Glomerular visceral epithelial cell (primary cell): ENCODE results near the gene HSD17B3.
A peak's percentile ranks its signal among the peaks of the same experiment; 100 is the strongest.
"Not testable (repeated sequence)": the region's sequence is repeated elsewhere in the genome, so short reads cannot be mapped to it uniquely, and the experiment has no call there.

Experiments
- DNase-seq: peaks from one replicate; pipeline ENCODE4 v3.0.0-alpha.2; 2016; ENCODE audit errors: extremely low spot score

Gene HSD17B3

GRCh38 chr9:96306958-96307357 is 5.0 kb upstream of the HSD17B3 start:
- not testable (repeated sequence) for DNase-seq

DNA sequence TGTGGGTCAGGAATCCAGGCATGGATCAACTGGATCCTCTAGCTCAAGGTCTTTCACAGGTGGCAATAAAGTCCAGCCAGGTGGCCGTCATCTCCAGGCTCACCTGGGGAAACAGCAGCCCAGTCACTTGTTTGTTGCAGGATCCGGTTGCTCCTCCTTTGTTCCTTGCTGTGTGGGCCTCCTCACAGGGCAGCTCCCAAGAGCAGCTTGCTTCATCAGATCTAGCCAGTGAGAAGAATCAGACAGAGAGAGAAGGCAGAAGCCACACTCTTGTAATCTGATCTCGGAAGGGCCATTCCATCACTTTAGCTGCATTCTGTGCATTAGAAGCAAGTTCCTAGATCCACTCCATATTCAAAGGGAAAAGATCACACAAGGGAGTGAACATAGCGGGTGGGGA is 3.2 kb upstream of the HSD17B3 start:
- DNase-seq, result no peak

GRCh38 chr9:96304230-96304629 is 2.3 kb upstream of the HSD17B3 start:
- no peak for DNase-seq

DNA sequence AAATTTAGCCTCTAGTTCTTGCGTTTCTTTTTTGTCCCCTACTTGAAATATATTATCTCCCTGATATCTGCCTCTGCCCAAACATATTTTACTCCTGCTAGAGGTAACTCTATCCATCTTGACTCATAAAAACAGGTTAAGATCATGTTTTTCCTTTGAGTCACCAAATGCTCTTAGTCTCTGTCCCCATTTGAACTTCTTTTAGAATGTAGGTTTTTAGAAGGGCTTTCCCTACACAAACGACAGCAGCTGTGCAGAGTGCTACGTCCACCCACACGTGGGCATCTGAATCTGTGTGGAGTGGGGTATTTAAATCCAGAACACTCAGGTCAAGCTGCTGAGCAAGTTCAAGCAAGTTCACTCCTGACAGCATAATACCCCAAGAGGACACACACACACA is 2.2 kb downstream of the HSD17B3 start:
- DNase-seq, result peak; percentile 18

DNA sequence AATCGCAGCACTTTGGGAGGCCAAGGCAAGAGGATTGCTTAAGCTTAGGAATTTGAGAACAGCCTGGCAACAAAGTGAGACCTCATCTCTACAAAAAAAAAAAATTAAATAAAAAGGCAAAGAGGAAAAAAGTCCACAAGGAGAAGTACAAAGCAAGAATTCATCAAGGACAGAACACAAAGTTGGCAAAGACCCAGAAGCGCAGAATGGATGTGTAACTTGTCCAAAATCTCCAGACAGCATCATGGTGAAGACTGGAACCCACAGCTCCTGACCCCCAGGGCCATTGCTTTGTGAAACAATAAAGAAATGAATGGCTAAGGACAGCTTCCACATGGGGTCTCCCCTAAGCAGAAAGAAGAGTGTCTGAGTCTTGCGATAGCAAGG is 7.8 kb downstream of the HSD17B3 start:
- DNase-seq, result no peak

DNA sequence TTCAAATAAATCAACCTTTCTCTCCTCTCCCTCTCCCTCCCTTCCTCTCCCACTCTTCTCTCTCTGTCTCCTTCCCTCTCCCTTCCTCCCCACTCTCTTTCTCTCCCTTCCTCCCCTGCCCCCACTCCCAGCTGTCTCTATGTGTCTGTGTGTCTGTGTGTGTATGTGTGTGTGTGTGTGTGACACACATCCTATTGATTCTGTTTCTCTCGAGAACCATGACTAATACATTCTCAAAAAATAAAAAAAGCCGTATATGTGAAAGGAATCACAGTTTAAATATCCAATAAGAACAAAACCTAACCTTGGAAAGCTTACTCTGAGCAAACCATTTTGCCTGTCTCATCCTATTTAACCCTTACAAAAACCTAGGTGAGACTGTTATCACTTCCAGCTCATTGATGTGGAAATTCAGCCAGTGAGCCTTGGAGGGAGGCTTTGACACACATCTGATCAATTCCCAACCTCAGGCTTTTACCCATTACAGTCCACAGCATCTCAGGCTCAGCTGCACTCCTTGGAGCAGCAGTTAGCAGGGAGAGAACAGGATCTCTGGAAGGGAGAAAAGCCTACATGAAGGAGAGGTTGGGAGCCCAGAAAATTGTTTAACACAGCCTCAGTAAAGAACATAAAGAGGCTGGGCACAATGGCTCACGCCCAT is 8.3 kb downstream of the HSD17B3 start:
- DNase-seq, result no peak

DNA sequence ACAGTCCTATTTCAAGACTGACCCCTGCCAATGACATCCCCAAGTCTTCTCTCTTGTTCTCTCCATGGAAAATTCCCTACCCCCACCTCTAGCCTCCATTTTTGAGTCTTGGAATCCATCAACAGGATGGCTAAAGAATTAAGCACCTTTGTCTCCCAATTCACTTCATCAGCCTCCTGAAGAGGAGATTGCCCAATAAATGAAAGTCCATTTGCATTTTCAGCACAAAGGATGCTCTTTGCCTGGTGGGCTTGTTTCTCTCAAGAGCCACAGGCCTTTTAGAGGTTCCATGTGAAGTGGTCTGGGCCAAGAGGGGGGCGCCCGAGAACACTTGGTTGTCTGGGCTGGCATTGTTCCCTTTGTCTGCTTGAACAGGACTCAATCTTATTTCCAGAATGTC is 12.6 kb downstream of the HSD17B3 start:
- DNase-seq, result no peak

DNA sequence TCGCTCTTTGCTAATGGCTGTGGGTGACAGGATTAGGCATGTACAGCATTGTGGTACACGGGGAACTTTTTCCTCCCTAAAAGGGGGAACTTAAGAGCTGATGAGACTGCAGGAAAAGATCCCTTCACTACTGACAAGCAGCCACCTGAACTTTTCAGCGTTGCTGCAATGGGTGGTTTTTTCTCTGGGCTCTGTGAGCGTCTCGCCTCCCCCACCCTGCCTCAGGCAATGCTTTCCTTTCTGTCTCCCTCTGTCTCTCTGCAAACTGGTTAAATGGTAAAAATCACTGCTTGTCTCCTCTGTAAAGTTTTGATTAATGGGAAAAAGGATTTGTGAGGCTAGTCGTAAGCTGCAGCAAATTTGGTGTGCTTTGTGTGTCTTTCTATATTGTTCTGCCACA is 20.3 kb downstream of the HSD17B3 start:
- DNase-seq, result no peak

DNA sequence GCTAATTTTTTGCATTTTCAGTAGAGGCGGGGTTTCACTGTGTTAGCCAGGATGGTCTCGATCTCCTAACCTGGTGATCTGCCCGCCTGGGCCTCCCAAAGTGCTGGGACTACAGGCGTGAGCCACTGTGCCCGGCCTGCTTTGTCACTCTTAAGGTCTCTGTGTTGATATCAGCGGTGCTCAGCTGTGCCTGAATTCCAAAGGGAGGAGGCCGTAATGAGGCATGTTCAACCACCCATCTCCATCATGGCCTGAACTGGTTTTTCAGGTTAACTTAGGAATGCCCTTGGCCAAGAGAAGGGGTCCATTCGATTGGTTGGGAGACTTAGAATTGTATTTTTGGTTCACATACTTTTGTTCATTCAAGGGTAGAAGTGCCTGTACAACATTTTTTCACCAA is 22.0 kb downstream of the HSD17B3 start:
- no peak for DNase-seq

DNA sequence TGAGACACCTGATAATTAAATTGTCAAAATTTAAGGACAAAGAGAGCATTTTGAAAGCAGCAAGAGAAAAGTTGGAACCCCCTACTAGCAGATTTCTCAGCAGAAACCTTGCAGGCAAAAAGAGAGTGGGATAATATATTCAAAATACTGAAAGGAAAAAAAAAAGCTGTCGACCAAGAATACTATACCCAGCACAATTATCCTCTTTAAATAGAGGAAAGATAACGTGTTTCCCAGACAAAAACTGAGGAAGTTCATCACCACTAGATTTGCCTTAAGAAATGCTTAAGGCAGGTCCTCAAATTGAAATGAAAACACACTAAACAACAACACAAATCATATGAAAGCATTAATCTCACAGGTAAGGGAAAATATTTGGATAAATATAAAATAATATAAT is 27.0 kb downstream of the HSD17B3 start:
- DNase-seq, result no peak

GRCh38 chr9:96270236-96270744 is 31.7 kb downstream of the HSD17B3 start:
- no peak for DNase-seq

DNA sequence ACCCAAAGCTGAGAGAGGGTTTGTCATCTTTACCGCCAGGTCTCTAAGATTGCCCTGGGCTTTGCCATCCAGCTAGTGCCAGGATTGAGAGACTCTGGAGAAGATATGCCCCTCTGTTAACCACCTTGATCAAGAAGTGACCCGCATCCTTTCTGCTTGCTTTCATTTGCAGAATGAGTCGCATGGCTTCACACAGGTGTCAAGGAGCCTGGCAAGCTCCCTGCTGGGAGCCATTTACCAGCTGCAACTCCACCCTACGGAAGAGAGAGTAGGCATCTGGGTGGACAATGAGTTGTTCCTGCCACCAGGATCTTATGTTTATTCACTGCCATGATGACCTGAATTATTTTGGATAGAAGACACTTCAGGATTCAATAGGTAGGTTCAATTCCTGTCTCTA is 43.0 kb downstream of the HSD17B3 start:
- no peak for DNase-seq

DNA sequence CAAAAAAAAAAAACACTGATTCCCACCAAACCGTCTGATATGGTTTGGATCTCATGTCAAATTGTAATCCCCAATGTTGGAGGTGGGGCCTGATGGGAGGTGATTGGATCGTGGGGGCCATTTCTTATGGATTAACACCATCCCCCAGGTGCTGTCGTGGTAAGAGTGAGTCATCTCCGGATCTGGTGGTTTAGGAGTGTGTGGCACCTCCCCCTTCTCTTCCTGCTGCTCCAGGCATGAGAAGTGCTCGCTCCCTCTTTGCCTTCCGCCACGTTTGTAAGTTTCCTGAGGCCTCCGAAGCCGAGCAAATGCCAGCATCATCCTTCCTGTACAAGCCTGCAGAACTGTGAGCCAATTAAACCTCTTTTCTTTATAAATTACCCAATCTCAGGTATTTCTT is 45.2 kb downstream of the HSD17B3 start:
- peak; percentile 23 for DNase-seq

DNA sequence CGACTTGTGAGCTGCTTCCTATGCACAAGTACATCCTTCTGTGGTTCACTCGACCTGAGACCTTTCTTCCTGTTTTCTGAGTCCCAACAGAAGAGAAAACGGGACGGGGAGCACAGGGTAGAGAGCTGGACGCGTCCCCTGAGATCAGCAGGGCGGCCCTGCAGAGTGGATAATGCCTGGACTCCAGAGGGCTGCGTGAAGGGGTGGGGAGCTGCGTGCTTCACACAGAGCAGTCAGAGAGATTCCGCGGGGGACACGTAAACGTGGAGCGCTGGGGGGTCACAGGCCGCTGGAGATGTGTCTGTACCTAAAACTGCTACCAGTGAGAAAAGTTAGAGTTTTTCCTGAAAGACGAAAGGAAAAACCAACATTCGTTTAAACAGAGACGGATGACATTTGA is 46.3 kb downstream of the HSD17B3 start:
- DNase-seq, result no peak

DNA sequence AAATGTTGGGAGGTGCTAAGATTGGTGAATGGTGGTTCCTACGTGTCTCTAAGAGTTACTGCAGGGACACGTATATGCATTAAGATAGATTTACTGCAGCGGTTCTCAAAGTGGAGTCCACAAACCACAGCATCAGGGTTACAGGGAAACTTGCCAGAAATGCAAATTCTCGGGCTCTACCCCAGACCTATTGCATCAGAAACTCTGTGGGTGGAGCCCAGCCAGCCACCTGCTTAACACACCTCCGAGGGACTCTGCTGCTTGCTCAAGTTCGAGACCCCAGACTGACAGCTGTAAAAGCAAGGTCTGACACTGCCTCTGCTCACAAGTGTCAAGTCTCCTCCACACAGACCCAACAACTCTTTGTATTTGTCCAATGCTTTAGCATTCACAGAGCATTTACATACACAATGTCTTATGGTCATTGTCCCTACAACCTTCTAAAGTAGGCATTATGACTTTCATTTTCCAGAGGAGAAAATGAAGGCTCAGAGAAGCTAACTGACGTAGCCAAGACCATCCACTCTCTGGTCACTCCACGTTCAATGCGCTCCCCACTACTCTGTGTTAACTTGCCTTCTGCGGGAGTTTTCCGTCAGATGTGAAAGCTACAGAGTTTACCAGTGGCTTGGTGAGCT is 48.8 kb downstream of the HSD17B3 start:
- DNase-seq, result no peak

DNA sequence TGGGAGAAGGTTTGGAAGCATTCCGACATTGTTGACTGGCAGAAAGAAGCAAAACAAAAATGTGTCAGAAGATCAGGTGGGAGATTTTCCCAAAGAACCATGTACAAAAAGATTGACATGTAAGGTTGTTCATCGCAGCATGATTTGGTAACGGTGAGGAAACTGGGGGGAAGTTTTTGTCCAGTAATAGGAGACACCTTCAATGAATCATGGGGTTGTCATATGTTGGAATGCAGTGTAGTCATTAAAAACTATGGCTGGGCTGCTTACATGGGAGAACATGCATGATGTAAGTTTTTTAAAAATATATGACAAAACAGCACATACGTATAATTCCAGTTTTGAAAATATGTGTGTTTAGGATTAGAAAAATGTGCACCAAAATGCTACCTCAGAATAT is 50.5 kb downstream of the HSD17B3 start:
- DNase-seq, result no peak

- no peak for DNase-seq
These were observed 52.2 kb downstream of the HSD17B3 start for GRCh38 chr9:96249746-96250145.

GRCh38 chr9:96246267-96246671 is 55.7 kb downstream of the HSD17B3 start:
- DNase-seq, result no peak

DNA sequence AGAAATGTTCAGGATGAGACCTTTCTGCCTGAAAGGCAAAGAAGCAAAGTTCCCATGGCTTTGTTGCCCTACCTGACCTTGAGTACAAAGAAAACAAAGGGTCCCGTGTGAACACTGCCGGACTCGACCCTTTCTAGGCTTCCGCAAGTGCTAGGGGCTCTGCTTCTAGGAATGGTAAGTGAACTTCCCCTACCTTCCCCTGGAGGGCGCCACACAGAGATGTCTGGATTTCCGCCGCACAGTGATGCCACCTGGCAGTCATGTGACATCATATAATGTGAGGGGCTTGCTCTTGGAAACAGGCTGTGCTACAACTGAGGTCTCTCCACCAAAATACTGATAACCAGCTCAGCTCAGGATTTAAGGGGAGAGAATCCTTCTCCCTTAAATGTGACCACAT is 56.6 kb downstream of the HSD17B3 start:
- no peak for DNase-seq

DNA sequence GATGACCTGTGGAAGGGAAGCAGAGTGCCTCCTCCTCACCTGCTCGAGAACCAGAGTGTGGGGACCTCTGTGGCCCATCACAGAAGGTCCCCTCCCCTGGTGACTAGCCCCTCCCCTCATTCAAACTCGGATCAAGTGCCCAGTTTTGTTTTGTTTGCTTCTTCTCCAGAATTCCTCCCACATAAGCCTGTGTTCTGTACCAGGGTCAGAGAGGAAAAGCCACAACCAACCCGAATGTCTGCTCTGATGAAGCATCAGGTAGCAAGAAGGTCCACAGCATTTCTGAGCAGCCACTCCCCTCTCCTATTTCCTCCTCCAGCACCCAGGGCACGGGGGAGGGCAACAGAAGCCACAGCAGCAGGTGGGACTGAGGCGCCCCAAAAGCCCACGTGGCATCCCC is 58.2 kb downstream of the HSD17B3 start:
- no peak for DNase-seq

- DNase-seq, result no peak
These were observed 59.2 kb downstream of the HSD17B3 start for GRCh38 chr9:96242811-96243210.

DNA sequence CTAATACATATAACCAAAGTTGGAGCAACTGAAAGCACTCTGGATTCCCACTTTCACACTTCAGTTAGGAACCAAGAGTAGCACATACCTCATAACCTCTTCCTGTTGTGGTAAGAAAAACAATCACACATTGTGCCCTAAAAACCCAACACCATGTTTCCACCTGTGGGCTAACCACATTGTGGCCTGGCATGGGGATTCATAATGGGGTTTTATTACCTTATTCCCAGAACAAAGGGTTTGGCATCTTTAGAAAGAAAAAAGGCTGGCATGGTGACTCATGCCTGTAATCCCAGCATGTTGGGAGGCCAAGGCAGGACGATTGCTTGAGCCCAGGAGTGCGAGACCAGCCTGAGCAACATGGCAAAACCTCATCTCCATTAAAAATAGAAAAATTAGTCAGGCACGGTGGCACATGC is 60.6 kb downstream of the HSD17B3 start:
- DNase-seq, result peak; percentile 86

DNA sequence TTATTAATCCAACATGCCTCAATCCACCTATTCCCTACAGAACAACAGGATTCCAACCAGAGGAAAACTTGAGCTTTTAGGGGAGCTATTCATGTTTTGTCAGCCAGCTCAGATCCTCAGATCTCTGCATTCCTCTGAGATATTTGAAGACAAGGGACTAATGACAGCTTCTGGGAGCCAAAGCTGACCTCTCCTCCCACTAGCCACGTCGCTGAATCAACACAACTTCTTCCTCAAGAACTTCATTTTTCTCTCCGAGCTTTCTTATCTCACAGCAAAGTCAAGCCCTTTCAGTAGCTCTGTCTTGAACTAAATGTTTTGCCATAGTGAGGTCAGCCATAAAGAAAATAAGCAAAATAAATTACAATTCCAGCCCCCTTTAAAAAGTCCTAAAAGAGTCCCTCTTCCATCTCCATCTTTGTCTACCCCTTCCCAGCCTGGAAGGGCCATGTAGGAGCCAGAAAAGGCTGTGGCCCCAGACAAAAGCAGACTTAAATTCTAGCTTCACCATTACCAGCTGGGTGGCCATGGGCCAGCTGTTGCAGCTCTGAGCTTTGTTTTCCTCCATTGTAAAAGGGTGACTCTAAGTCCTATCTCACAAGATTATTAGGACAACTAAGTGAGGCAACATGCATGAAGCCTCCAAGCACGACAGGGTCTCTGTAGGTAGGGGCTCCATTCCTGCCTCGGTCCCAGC is 65.0 kb downstream of the HSD17B3 start:
- no peak for DNase-seq
